Karpas-422 (cell line): Measurements from ENCODE around the gene DZIP3. TPM values are rescaled to one million over a fixed set of nuclear protein-coding genes. Genes with fewer than 3 reads are reported as not detected.

Experiments
- DNase-seq: peaks from one replicate; pipeline ENCODE4 v3.0.0-alpha.2; 2015
- H2AFZ ChIP-seq: fragments of 200-600 bp; sonication (generic); 2 replicates; pipeline ENCODE4 v1.6.1; 2014; ENCODE audit warnings: antibody characterized with exemption, low read length, mixed read lengths
- H3K27ac ChIP-seq: fragments of 200-600 bp; sonication (generic); 2 replicates; pipeline ENCODE4 v1.5.1; 2014; ENCODE audit warnings: mild to moderate bottlenecking, low read length, moderate library complexity
- H3K27me3 ChIP-seq: fragments of 200-600 bp; sonication (generic); 2 replicates; pipeline ENCODE4 v1.6.1; 2014; ENCODE audit warnings: low read length, mixed read lengths
- H3K36me3 ChIP-seq: fragments of 200-600 bp; sonication (generic); 2 replicates; pipeline ENCODE4 v1.6.1; 2014; ENCODE audit warnings: low read length, mixed read lengths; ENCODE audit not compliant: insufficient read depth
- H3K4me1 ChIP-seq: fragments of 200-600 bp; sonication (generic); 2 replicates; pipeline ENCODE4 v1.6.1; 2014; ENCODE audit warnings: mild to moderate bottlenecking, low read length, mixed read lengths
- H3K4me2 ChIP-seq: fragments of 200-600 bp; sonication (generic); 2 replicates; pipeline ENCODE4 v1.6.1; 2014; ENCODE audit warnings: low read length, low read depth, mild to moderate bottlenecking; ENCODE audit not compliant: poor library complexity, severe bottlenecking
- H3K4me3 ChIP-seq: fragments of 200-600 bp; sonication (generic); 2 replicates; pipeline ENCODE4 v1.5.1; 2014; ENCODE audit warnings: mild to moderate bottlenecking, antibody characterized with exemption, low read length, mixed read lengths
- H3K79me2 ChIP-seq: fragments of 200-600 bp; sonication (generic); 2 replicates; pipeline ENCODE4 v1.6.1; 2014; ENCODE audit warnings: mild to moderate bottlenecking, low read length, mixed read lengths
- H3K9ac ChIP-seq: fragments of 200-600 bp; sonication (generic); 2 replicates; pipeline ENCODE4 v1.6.0; 2014; ENCODE audit warnings: low read length
- H3K9me2 ChIP-seq: fragments of 200-600 bp; sonication (generic), shearing (Covaris generic); replicated peaks from 2 replicates; pipeline ENCODE4 v1.6.0; 2014; ENCODE audit warnings: mild to moderate bottlenecking, low read length, moderate library complexity; ENCODE audit not compliant: insufficient read depth
- H3K9me3 ChIP-seq: fragments of 300-700, 200-600 bp; sonication (generic); 2 replicates; pipeline ENCODE4 v1.6.1; 2014; ENCODE audit warnings: low read length, mixed read lengths
- H4K20me1 ChIP-seq: fragments of 200-600 bp; sonication (generic); 2 replicates; pipeline ENCODE4 v1.6.1; 2014; ENCODE audit warnings: mild to moderate bottlenecking, antibody characterized with exemption, low read length, low read depth; ENCODE audit not compliant: insufficient read depth
- total RNA-seq: library from RNA; depleted of rRNA; stranded (reverse); fragments of >200 nt; shearing (Covaris generic); gene quantifications from 2 replicates; pipeline ENCODE4 v1.2.3, GENCODE V29; 2014; ENCODE audit warnings: low replicate concordance

Gene DZIP3
- total RNA-seq, 1 experiment from 2014 or later, result 15.7 TPM

- H3K79me2 ChIP-seq, result no peaks in the 10 kb centered on the region
- H3K27me3 ChIP-seq, result no peaks in the 10 kb centered on the region
- H3K9ac ChIP-seq, result no peak overlapping the region
- no peaks in the 10 kb centered on the region for H3K4me1 ChIP-seq
- no peaks in the 10 kb centered on the region for H4K20me1 ChIP-seq
- no peak overlapping the region for H3K27ac ChIP-seq
- peaks cover 70% of the 10 kb centered on the region; the same call in 1 of the 2 replicates for H3K36me3 ChIP-seq
- no peaks in the 10 kb centered on the region for H3K9me2 ChIP-seq
- no peak for DNase-seq
- no peak overlapping the region for H2AFZ ChIP-seq
- H3K9me3 ChIP-seq, result no peaks in the 10 kb centered on the region
- H3K4me2 ChIP-seq, result no peak overlapping the region
- H3K4me3 ChIP-seq, result no peak overlapping the region
Measured at GRCh38 chr3:108554229-108554628, 35.3 kb upstream of the DZIP3 start.

GRCh38 chr3:108554913-108555571, 34.5 kb upstream of the DZIP3 start:
- Histone ChIP-seq H3K9me2 (no peaks in the 10 kb centered on the region), H2AFZ (no peak overlapping the region)

GRCh38 chr3:108555966-108556581, 33.4 kb upstream of the DZIP3 start:
- Histone ChIP-seq H3K36me3 (peaks cover 75% of the 10 kb centered on the region; the same call in 1 of the 2 replicates), H3K4me1 (no peaks in the 10 kb centered on the region), H3K79me2 (no peaks in the 10 kb centered on the region), H2AFZ (no peak overlapping the region), H3K27ac (no peak overlapping the region), H3K9me2 (no peaks in the 10 kb centered on the region), H3K9ac (no peak overlapping the region), H3K27me3 (no peaks in the 10 kb centered on the region), H3K4me3 (no peak overlapping the region), H3K9me3 (no peaks in the 10 kb centered on the region), H4K20me1 (no peaks in the 10 kb centered on the region), H3K4me2 (no peak overlapping the region)
- DNase-seq, result no peak

More at GRCh38 chr3:108554913-108555571, 34.5 kb upstream of the DZIP3 start:
- DNase-seq, result no peak
- Histone ChIP-seq H3K9ac (no peak overlapping the region), H3K4me3 (no peak overlapping the region), H3K27me3 (no peaks in the 10 kb centered on the region), H3K4me2 (no peak overlapping the region), H3K4me1 (no peaks in the 10 kb centered on the region), H3K79me2 (no peaks in the 10 kb centered on the region), H3K9me3 (no peaks in the 10 kb centered on the region), H4K20me1 (no peaks in the 10 kb centered on the region), H3K27ac (no peak overlapping the region), H3K36me3 (peaks cover 70% of the 10 kb centered on the region; the same call in 1 of the 2 replicates)

- Histone ChIP-seq H4K20me1 (no peaks in the 10 kb centered on the region), H3K9me2 (no peaks in the 10 kb centered on the region), H3K9ac (no peak overlapping the region), H2AFZ (no peak overlapping the region), H3K4me1 (no peaks in the 10 kb centered on the region), H3K27me3 (no peaks in the 10 kb centered on the region), H3K79me2 (peaks cover 3% of the 10 kb centered on the region; the same call in 1 of the 2 replicates), H3K4me2 (no peak overlapping the region), H3K27ac (no peak overlapping the region), H3K4me3 (no peak overlapping the region), H3K9me3 (no peaks in the 10 kb centered on the region), H3K36me3 (peaks cover 72% of the 10 kb centered on the region)
- no peak for DNase-seq
Measured at GRCh38 chr3:108562565-108562964, 27.0 kb upstream of the DZIP3 start.

DNA sequence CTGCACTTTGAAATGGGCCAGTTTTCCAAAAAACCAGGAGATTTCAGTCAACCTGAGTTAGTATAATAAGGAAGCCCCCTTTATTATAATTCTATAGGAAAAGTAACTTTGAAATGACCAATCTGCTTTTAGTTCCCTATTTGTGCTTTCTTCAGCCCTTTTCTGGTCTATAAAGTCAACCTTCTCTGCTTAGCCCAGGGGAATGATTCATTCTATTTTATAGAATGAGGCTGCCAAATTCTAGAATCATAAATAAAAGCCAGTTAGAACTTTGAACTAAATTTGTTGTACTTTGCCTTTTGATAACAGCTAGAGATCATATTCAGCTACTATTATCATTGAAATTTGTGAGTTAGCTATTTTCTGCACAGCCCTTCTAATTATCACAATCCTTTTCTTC, 25.0 kb upstream of the DZIP3 start:
- H3K4me2 ChIP-seq, result no peak overlapping the region
- H3K27ac ChIP-seq, result no peak overlapping the region
- H3K79me2 ChIP-seq, result peaks cover 3% of the 10 kb centered on the region; the same call in 1 of the 2 replicates
- H3K36me3 ChIP-seq, result peaks cover 67% of the 10 kb centered on the region
- H3K4me1 ChIP-seq, result no peaks in the 10 kb centered on the region
- no peak overlapping the region for H3K4me3 ChIP-seq
- DNase-seq, result no peak
- no peak overlapping the region for H3K9ac ChIP-seq
- no peaks in the 10 kb centered on the region for H3K9me3 ChIP-seq
- no peak overlapping the region for H2AFZ ChIP-seq
- H3K9me2 ChIP-seq, result no peaks in the 10 kb centered on the region
- H3K27me3 ChIP-seq, result no peaks in the 10 kb centered on the region
- no peaks in the 10 kb centered on the region for H4K20me1 ChIP-seq

DNA sequence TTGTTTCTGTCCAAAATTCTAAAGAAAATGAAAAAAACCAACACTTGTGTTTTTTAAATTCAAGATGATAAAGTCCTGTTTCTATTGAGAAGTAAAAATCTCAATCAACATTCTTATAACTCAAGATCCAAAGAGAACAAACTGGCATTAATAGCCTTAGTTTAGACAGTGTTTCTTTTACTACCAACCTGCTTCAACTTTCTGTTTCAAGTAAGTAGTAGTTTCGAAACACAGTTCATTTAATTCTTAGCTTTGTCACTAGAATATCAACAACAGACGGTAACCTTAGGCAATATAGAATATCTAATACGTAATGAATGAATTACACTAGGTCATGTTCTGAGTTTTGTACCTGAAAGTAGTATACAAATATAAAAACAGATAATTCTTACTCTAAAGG, 24.0 kb upstream of the DZIP3 start:
- no peak overlapping the region for H3K27ac ChIP-seq
- no peak overlapping the region for H3K4me3 ChIP-seq
- H3K9ac ChIP-seq, result no peak overlapping the region
- no peaks in the 10 kb centered on the region for H4K20me1 ChIP-seq
- peaks cover 3% of the 10 kb centered on the region; the same call in 1 of the 2 replicates for H3K79me2 ChIP-seq
- no peak overlapping the region for H2AFZ ChIP-seq
- no peak overlapping the region for H3K4me2 ChIP-seq
- no peaks in the 10 kb centered on the region for H3K9me3 ChIP-seq
- H3K4me1 ChIP-seq, result no peaks in the 10 kb centered on the region
- H3K9me2 ChIP-seq, result no peaks in the 10 kb centered on the region
- DNase-seq, result no peak
- H3K36me3 ChIP-seq, result peaks cover 66% of the 10 kb centered on the region
- H3K27me3 ChIP-seq, result no peaks in the 10 kb centered on the region

DNA sequence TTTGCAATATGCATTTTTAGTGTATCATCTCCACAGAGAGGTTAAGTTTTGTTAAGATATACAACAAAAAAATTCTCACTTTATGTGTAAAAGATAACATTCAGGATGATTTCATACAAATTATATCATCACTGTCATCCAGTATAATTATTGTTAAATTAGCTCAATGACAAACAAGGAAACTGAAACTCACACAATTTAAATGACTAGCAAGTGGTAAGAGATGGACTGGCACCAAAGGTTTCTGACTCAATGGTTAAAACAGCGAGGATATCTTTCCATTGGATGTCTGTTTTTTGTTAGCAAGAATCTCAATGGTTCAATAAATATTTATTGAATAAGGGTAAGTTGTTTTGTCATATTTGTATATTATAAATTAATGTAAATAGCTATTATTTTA, 22.9 kb upstream of the DZIP3 start:
- Histone ChIP-seq H2AFZ (no peak overlapping the region), H3K36me3 (peaks cover 60% of the 10 kb centered on the region), H3K9me3 (no peaks in the 10 kb centered on the region), H3K27ac (no peak overlapping the region), H3K9ac (no peak overlapping the region), H3K4me3 (no peak overlapping the region), H3K79me2 (peaks cover 3% of the 10 kb centered on the region; the same call in 1 of the 2 replicates), H3K27me3 (no peaks in the 10 kb centered on the region), H3K4me2 (no peak overlapping the region), H4K20me1 (no peaks in the 10 kb centered on the region), H3K9me2 (no peaks in the 10 kb centered on the region), H3K4me1 (no peaks in the 10 kb centered on the region)
- DNase-seq, result no peak

DNA sequence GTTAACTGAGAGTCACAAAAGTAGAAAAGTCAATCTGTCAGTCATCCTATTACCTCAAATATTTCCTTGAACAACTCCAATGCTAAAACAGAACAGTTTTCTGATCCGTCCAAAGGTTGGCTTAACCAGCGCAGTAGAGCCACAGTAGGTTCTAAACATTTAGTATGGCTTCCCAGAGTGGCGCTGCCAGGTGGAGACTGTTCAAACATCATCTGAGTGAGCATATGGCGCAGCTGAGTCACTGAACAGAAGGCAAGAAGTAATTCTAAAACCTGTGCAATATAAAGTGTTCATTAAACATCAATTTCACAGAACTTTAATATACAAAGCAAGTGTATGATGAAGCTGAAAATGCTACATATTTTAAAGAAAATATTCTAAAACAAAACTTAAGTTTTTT, 20.2 kb upstream of the DZIP3 start:
- H3K9ac ChIP-seq, result no peak overlapping the region
- H3K9me3 ChIP-seq, result peaks cover 3% of the 10 kb centered on the region; the same call in 1 of the 2 replicates
- no peak overlapping the region for H2AFZ ChIP-seq
- no peak overlapping the region for H3K4me2 ChIP-seq
- H3K36me3 ChIP-seq, result peaks cover 62% of the 10 kb centered on the region
- H3K4me1 ChIP-seq, result no peaks in the 10 kb centered on the region
- no peak for DNase-seq
- 0 out of 2 replicates have a peak, but pooled peaks cover 3% of the 10 kb centered on the region for H3K79me2 ChIP-seq
- no peaks in the 10 kb centered on the region for H3K9me2 ChIP-seq
- no peaks in the 10 kb centered on the region for H3K27me3 ChIP-seq
- no peak overlapping the region for H3K27ac ChIP-seq
- no peak overlapping the region for H3K4me3 ChIP-seq
- no peaks in the 10 kb centered on the region for H4K20me1 ChIP-seq
